Stromal cell of bone marrow (primary cell): ENCODE results near the gene RHCE.
"Not testable (repeated sequence)": the region's sequence is repeated elsewhere in the genome, so short reads cannot be mapped to it uniquely, and the experiment has no call there.

Experiments
- DNase-seq: peaks from one replicate; pipeline ENCODE4 v3.0.0-alpha.2; 2012; ENCODE audit warnings: low read depth

Gene RHCE

DNA sequence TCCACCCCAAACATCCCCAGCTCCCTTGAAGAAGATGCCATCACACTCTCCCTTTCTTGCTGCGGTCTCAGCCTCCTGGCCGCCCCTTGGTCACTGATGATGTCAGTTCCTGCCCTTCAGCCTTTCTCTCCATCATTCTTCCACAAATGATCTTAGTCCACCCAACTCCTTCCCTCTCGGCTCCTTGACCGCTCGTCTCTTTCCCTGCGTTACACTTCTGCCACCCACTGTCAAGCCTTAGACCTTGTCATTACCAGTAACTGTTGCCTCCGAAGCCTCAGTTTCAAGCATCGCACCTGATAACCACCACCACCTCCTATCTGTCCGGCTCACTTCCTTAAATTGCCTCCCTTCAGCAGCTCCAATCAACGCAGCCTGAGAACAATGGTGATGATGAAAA, 23.1 kb downstream of the RHCE start:
- DNase-seq = peak; percentile 25

DNA sequence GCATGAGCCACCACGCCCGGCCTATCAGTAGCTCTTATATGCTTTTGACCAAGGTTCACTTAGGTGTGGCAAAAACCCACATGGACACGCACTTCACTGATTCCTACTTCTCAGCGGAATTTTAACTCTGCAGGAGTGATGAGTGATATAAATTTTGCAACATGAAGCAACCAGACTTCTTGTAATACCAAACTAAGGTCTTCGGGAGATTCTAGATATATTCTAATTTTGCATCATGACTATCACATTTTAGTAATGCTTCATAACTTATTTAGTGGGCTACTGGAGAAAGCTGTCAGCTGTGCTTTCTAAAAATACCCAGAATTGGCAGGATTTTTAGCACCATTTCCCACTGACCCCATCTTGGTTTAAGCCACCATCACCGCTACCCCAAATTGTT, 27.8 kb downstream of the RHCE start:
- no peak for DNase-seq

GRCh38 chr1:25389721-25390120, 30.9 kb downstream of the RHCE start:
- DNase-seq = not testable (repeated sequence)

GRCh38 chr1:25388691-25389090, 31.9 kb downstream of the RHCE start:
- not testable (repeated sequence) for DNase-seq

DNA sequence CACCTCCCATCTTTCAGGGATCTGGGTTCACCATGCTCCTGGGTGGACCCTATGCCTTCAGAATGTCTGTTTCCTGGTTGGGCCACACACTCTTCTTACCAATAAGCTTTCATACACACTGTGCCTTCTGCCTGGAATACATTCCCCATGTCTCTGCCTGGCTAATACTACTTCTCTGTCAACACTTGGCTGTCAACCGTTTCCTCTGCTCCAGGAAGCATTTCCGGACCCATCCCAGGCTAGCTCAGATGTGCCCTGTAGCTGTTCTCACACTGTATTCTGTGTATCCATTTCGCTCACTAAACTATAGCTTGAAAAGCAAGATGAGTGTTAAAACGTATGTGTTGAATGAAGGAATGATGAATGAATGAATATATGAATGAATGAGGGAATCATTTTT, 33.5 kb downstream of the RHCE start:
- not testable (repeated sequence) for DNase-seq

- DNase-seq = not testable (repeated sequence)
Measured at GRCh38 chr1:25383875-25384274, 36.8 kb downstream of the RHCE start.

- peak; percentile 93 for DNase-seq
Measured at GRCh38 chr1:25383090-25383489, 37.5 kb downstream of the RHCE start.

DNA sequence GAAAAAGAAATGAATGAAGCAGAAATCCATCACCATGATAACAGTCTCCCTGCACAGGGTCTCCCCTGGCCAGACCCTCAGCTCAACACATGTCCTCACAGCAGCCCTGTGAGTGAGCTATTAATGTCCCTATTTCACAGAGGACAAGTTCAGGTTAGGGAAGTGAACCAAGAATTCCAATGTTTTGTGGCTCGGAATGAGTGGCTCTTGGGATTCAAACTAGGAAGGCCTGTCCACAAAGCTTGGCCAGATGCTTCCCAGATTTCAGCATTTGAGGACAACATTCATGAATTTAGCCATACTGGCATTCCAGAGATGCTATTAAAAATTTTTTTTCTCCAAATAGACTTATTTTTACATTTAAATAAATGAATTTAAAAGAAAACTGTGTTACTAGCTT, 38.1 kb downstream of the RHCE start:
- not testable (repeated sequence) for DNase-seq

DNA sequence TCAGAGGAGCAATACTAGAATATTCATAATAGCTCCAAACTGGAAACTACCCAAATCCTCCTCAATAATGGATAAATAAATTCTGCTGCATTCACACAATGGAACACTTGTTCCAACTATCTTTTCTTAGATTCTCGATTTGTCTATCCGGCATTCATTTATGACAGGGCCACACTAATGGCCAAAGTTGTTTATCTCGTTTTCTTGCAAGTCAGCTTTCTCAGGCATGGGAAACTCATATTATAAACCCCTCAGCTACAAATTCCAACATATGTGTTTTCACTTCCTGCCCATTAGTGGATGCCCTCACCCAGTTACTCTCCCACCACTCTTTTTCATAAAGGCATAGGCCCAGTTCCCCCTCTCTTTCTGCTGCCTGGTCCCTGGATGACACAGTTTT, 42.3 kb downstream of the RHCE start:
- DNase-seq = not testable (repeated sequence)

GRCh38 chr1:25371757-25372156, 48.9 kb downstream of the RHCE start:
- DNase-seq = peak; percentile 77

GRCh38 chr1:25369691-25370271, 50.8 kb downstream of the RHCE start:
- not testable (repeated sequence) for DNase-seq

GRCh38 chr1:25369241-25369640, 51.4 kb downstream of the RHCE start:
- DNase-seq = no peak

DNA sequence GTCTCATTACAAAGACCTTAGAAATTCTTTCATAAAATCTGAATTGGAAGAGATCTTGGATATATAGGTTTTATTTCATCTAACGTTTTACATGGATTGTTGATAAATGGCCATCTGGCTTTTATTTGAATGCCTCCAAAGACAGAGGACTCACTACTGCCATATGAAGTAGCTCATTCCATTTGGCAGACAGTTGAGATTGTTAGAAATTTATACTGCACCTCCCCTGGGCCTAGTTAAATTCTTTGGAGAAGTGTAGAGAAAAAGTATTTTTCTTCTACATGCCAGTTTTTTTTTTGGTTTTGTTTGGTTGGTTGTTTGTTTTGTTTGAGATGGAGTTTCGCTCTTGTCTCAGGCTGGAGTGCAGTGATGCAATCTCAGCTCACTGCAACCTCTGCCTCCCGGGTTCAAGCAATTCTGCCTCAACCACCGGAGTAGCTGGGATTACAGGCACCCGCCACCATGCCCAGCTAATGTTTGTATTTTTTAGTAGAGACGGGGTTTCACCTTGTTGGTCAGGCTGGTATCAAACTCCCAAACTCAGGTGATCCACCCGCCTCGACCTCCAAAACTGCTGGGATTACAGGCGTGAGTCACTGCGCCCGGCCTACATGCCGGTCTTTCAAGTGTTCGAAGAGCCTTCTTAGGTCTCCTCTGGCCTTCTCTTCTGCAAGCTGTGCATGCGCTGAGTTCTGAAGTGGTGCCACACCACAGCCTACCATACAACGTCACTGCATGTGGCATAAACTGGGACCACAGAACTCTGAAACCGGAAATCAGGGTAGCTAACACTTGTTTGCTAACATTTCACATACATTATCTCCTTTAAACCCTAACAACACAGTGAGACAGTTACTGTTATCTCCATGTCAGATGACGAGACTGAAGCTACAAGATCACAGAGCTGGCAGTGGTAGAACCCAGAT, 57.7 kb downstream of the RHCE start:
- DNase-seq = not testable (repeated sequence)

GRCh38 chr1:25361901-25362300, 58.7 kb downstream of the RHCE start:
- DNase-seq = no peak

DNA sequence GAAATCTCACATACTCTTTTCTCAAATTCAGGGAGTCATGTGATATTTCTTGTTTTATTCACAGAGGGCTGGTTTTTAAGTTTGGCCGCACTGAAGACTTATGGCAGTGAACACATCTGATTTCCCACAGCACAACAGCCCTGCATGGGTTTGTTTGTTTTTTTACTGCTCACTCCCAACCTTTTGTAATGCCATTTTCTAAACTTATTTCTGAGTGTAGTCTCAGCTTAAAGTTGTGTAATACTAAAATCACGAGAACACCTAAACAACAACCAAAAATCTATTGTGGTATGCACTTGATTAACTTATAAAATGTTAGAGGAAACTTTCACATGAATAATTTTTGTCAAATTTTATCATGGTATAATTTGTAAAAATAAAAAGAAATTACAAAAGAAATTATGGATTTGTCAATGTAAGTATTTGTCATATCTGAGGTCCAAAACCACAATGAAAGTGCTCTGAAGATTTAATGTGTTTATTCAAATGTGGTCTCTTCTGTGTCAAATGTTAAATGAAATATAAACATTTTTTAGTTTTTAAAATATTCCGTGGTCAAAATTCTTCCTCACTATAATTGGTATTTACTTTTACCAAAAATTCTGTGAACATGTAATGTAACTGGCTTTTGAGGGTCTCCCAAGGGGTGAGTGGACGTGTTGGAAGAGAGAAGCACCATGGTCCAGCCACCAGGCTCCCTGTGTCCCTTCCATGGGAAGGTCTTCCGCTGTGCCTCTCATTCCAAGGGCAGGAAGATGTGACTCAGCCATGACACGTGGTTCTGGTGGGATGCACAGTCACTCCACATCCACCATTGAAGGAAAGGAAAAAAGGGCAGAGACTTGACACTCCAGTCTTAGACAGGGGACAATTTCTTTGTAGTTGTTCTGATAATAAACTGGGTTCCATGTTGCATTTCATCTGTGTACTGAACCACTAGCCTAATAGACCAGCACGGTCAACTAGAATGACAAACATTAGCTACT, 59.7 kb downstream of the RHCE start:
- peak; percentile 85 for DNase-seq

GRCh38 chr1:25356848-25357247, 63.8 kb downstream of the RHCE start:
- DNase-seq = peak; percentile 46

GRCh38 chr1:25356441-25356840, 64.2 kb downstream of the RHCE start:
- no peak for DNase-seq

DNA sequence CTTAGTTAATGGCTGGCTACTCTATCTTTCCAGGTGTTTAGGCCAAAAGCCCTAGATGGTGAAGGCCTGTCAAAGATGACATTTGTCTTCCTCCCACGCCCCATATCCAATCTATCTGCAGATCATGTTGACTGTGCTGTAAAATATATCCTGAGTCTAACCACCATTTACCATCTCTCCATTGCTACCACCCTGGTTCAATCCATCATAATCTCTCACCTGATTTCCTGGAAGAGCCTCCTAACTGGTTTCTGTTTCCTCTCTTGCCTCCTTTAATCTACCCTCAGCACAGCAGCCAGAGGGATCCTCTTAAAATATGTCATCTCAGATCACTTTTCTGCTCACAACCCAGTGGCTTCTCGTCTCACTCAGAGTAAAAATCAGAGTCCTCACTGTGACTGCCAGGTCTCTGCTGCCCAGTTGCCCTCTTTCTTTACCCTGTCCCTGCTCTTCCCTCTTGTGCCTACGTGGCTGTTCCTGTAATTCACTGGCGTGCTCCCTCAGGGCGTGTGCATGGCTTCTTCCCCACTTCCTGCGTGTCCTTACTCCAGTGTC, 64.7 kb downstream of the RHCE start:
- no peak for DNase-seq

- DNase-seq = no peak
Measured at GRCh38 chr1:25349606-25350005, 71.0 kb downstream of the RHCE start.

DNA sequence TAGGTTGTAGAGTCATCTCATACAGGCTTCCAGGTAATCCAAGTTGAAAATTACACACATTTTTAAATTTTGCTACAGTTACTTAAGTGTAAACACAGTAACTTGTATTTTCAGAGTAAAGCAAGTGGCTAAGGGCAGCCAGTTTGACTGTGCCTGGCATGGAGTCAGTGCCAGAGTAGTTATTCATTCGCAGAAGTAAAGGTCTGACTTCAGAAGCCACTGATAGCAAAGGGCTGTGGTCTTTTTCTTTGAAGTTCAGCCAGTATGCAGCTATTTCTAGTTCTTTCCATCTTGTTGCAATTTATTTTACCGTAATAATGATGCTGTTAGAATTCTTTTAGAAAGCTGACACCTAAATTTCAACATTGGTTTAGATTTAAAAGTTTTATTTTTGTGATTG, 73.1 kb downstream of the RHCE start:
- no peak for DNase-seq

DNA sequence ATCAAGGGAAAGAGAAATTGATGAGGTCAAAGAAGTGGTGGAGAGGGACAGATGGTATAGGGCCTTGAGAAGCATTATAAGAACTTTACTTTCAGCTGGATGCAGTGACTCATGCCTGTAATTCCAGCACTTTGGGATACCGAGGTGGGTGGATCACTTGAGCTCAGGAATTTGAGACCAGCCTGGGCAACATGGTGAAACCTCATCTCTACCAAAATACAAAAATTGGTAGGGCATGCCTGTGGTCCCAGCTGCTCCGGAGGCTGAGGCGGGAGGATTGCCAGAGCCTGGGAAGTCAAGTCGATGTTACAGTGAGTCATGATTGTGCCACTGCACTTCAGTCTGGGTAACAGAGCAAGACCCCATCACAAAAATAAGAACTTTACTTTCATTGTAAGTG, 76.8 kb downstream of the RHCE start:
- peak; percentile 84 for DNase-seq

GRCh38 chr1:25342846-25343245, 77.8 kb downstream of the RHCE start:
- DNase-seq = no peak
